Measurements from ENCODE around the gene RFX3.

The RFX3 gene

DNA sequence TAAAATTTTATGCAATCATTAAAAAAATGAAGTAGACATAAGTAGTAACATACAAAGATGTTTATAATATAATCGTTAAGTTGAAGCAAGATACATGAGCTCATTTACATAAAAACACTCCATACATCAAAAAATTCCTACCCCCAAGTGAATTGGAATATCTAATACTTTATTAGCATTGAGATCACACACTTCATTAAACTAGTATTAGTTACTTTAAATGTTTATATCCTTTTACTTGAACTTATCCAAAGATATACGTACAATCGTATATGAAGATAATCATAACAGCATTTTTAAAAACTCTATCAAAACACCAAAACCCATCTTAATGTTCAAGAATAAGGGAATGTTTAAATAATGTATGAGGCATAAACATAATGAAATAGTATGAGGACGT, 275.1 kb downstream of the RFX3 start:
- no peak for DNase-seq (ENCODE audit: extremely low read depth, low read depth)
- H3K4me3 ChIP-seq (replicated peaks; ENCODE audit: low read depth, low read length) = no peak overlapping the region
- TF ChIP-seq CTCF (IDR thresholded peaks at IDR 0.05; ENCODE audit: low read depth, low read length, missing control alignments) = no peak

DNA sequence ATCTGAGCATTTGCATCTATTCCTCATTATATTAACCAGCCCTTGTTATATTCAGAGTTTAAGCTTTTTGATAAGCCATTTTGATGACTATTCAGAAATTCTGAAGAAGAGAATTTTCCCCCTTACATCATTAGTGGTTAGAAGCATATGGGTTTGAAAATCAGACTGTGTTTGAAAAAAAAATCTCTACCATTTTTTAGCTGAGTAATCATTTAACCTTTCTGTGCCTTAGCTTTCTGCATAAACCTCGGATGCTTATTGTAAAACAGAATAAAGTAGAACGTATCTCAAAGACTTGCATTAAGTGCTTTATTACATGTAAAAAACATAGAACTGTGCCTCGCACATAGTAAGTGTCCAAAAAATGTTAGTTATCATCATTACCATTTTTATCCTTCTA, 278.6 kb downstream of the RFX3 start:
- no peak for DNase-seq (ENCODE audit: extremely low read depth, low read depth)
- TF ChIP-seq CTCF (IDR thresholded peaks at IDR 0.05; ENCODE audit: low read depth, low read length, missing control alignments) = no peak
- no peak overlapping the region for H3K4me3 ChIP-seq (replicated peaks; ENCODE audit: low read depth, low read length)

- DNase-seq (ENCODE audit: extremely low read depth, low read depth) = no peak
- TF ChIP-seq CTCF (IDR thresholded peaks at IDR 0.05; ENCODE audit: low read depth, low read length, missing control alignments) = no peak
- no peak overlapping the region for H3K4me3 ChIP-seq (replicated peaks; ENCODE audit: low read depth, low read length)
Observed at GRCh38 chr9:3246241-3246640, 279.6 kb downstream of the RFX3 start.

DNA sequence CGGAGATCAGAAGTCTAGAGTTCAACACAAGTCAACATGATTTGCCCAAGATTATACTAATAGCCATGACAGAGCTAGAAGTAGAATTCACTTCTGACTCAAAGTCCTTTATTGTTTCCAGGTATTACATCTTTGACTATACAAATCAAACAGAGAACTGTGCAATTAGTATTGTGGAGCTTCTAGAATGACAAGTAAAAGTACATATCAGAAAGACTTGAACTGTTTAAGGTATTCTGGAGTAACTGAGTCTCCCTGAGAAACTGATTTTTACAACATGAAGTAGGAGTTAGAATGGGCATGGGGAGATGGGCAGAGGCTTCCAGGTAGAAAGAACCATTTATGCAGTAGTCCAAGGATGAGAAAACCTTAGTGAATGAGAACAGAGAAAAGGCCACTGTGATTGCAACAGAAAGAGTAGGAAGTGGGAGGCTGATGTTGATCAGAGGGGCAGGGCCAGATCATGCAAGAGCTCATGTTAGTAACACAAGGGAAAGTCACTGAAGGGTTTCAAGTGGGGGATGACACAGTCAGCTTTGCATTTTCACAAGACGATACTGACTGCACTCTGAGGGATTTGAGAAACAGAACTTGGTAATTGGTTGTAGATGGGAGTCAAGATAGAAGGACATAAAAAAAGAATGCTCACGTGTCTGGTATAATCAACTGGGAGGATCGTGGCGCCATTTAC, 280.7 kb downstream of the RFX3 start:
- no peak overlapping the region for H3K4me3 ChIP-seq (replicated peaks; ENCODE audit: low read depth, low read length)
- no peak for DNase-seq (ENCODE audit: extremely low read depth, low read depth)
- no peak for TF ChIP-seq CTCF (IDR thresholded peaks at IDR 0.05; ENCODE audit: low read depth, low read length, missing control alignments)

DNA sequence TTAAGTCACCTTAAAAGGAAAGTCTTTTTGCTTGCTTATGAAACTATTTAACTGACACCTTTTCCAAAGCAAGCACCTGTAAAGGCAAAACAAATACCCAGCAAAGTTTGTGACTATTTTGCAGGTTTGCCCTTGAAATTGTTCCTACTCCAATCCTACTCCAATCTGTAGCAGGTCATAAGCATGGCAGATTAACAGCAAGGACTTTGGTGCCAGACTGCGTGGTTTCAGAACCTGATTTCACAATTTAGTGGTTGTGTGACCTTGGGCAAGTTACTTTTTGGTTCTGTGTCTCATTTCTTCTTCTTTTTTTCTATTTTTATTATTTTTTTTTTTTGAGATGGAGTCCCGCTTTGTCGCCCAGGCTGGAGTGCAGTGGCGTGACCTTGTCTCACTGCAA, 282.1 kb downstream of the RFX3 start:
- H3K4me3 ChIP-seq (replicated peaks; ENCODE audit: low read depth, low read length) = no peak overlapping the region
- DNase-seq (ENCODE audit: extremely low read depth, low read depth) = no peak
- TF ChIP-seq CTCF (IDR thresholded peaks at IDR 0.05; ENCODE audit: low read depth, low read length, missing control alignments) = no peak

- H3K4me3 ChIP-seq (replicated peaks; ENCODE audit: low read depth, low read length) = no peak overlapping the region
- DNase-seq (ENCODE audit: extremely low read depth, low read depth) = no peak
- TF ChIP-seq CTCF (IDR thresholded peaks at IDR 0.05; ENCODE audit: low read depth, low read length, missing control alignments) = no peak
Observed at GRCh38 chr9:3241290-3241689, 284.5 kb downstream of the RFX3 start.
